Effector CD8-positive, alpha-beta T cell (primary cell): ENCODE results near the gene OTOP3.

ENCODE experiments used
- DNase-seq: peaks from one replicate; lab custom pipeline; 2025; lab: John Stamatoyannopoulos, UW

OTOP3 gene

DNA sequence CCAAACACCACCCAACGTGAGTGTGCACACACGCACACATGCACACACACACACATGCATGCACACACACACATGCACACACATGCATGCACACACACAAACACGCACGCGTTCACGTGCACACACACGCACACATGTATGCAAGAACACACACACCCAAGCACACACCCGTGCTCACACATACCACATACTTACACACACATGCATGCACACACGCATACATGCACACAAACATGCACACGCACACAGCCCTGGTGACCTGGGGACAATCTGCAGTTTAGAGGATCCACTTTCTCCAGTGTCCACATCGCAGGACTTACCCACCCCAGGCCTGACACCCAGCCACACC lies 18.9 kb upstream of the OTOP3 start:
- DNase-seq = no peak

DNA sequence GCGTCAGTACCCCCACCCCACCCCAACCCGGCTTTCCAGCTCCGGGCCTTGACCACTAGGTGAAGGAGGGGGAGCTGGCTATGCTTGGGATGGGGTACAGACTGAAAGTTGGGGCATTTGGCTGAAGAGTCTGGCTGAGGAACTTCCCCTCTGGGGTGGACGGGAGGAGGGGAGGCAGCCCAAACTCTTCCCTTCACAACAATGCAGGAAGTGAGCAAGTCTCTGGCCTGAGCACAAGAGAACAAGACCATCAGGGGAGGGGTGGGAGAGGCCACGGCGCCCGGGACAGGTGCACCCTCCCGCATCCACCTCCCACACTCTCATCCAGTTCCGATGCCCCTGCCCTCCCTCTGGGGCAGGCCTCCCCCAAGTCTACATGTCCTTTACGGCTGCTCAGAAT lies 18.3 kb upstream of the OTOP3 start:
- DNase-seq = no peak

DNA sequence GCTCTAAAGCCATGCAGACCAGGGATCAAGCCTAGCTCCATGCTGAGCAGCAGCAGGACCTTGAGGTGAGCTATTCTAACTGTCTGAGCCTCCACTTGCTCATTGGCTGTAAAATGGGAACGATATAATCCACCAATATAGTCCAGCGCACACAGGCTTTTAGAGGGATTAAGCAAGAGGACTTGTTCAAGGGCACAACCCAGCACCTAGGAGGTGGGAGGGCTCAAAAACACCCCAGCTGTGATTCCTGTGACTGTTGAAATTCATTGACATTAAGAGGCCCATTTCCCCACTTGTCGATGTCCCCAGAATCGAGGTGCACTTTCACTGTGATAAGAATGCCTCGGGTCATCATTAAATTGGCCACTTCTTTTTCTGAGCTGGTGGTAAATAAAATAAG lies 16.8 kb upstream of the OTOP3 start:
- no peak for DNase-seq

DNA sequence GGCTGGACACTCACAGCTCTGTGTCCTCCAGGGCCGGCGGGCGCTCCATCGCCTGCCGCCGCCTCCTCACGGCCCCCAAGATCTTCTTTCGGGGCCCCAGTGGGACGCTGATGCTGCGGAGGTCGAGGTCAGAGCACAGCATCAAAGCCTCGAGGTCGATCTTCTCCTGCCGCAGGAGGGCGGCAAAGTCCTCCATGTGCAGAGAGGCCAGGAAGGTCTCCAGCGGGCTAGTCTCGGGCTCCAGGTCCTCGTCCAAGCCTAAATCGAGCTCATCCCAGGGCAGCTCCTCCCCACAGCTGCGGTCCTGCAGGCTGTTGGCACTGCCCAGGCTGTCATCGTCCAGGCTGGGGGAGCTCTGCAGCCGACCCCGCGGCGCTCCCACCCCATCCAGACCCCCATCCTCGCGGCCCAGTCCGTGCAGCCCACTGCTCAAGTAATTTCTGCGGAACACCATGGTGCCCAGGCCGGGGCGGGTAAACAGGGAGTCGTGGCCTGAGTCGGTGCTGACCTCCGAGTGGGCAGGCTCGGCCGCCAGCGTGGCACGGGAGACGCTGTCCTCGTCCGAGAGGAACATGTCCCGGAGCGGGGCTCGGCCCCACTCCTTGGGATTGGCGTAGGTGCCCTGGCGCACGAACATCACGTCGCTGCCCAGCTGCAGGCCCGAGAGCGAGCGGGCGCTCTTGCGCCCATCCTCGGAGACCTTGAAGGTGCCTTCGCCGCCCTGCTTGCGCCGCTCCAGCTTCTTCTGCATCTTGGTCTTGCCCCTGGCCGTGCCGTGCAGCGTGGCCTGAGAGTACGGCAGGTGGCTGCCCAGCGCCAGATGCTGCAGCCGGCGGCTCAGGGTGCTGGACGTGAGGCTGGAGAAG lies 16.0 kb upstream of the OTOP3 start:
- DNase-seq = no peak

DNA sequence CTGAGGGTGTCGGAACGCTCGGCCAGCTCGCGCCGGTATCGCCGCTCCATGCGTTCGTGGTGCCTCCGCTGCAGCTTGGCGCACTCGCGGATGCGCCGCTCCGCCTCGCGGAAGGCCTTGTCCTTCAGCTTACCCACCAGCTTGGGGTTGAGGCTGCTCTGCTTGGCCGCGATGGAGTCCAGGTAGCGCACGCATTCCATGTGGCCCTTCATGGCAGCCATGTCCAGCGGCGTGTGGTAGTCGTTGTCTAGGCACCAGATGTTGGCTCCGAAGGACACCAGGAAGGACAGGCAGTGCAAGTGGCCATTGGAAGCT lies 15.4 kb upstream of the OTOP3 start:
- DNase-seq = no peak

DNA sequence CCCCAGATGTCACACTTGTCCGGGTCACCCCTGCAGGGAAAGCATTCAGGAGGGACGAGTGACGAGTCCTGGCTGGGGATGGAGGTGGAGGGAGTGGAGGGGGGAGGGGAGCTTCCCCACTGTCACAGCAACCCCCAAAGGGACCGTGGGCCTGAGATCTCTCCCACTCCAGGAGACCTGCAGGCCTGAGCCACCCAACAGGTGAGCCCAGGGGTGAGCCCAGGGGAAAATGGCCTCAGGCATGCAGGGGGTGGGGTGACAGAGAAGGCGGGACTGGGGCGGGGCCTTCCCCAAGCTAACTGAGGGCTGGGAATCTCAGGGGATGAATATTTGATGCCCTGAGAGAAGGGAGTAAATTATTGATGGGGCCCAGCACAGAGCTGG lies 15.1 kb upstream of the OTOP3 start:
- DNase-seq = no peak

DNA sequence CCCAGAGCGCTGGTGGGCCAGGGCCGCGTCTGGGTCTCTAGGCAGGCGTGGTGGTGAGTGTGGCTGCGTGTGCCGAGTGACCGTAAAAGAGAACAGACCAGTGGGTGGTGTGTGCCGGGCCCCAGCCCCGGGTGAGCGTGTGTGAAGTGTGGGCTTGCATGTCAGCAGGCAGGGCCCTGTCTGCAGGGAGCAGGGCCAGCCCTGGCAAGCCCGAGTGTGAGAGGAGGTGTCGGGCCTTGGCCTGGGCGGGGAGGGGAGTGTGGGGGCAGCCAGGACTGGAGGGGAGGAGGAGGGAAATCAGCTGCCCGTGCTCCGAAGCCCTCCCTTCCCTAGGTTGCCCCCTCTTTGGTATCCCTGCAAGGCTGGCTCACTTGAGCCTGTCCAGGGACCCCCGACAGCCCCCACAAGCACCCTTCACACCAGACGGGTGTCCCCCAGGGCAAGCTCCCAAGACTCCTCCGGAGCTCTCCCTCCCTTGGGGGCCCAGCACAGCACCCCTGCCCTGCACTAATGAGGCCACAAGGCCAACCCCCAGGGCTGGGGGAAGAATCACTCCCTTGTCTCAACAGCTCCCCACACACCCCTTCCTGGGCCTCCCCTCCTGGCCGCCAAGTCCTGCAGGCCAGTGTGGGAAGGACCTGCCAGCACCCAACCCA lies 14.5 kb upstream of the OTOP3 start:
- DNase-seq = no peak

DNA sequence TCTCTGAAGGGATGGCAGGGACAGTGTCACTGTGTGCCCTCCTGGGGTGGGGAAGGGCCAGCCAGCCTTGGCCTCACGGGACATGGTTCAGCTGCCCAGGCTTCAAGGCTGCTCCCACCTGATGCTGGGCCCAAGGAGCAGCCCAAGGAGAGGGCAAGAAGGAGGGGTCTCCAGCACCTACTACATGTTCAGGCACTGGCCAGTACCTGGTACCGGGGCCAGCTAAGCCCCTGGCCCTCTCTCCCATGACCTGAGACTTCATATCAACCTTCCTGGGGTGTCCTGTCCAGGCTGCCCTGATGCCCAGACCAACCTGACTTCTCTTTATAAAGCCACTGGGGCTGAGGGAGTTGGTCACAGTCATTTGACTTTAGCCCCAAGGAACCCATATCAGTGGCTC lies 13.9 kb upstream of the OTOP3 start:
- DNase-seq = no peak

DNA sequence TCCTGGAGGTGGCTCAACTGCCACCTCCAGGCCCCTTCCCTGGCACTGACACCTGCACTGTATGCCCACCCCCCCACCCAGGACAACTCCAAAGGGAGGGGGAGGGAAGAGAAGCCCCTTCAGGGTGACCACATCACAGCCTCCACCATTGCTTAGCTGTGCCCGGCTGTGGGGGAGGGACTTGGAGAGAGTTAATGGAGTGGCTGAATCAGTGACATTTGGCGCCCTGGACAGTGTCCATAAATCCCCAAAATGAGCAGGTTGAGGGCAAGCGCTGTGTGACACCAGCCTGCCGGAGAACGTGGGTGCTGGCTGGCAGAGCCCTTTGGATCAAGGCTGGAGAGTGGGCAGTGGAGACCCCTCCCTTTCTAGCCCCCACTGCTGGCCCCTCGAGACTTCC lies 13.5 kb upstream of the OTOP3 start:
- no peak for DNase-seq

DNA sequence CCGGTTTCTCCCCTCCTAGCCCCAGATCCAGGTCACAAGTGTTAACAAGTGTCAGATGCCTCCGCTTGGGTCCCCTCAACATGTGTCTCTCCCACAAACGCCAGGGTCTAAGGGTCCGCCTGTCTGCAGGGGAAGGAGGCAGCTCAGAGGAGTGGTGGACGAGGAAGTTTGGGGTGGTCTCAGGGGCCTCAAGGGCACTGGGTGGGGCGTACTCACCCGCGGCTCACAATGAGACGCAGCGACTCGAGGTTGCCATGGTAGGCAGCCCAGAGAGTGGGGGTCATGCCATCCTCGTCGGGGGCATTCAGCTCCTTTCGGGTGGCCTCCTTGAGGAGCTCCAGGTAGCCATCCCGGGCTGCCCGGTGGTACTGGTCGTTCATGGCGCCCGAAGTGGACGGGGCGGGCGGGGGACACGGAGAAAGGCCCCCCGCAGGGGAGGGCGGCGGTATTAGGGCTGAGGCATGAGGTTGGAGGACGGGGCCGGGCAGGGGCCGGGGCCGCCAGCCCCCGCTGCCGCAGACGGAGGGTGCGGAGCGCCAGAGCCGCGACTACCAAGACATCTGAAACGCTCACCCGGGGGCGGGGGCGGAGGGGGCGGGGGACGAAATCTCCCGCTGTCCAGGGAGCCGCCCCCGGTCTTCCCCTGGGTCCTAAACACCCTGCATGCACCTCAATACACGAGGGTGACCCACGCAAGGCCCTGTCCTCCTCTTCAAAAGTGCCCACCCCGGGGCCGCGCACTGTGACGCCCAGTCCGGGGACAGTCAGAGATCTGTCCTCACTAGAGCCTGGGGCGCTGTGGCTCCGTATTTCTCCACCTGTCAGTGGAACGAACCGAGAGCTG lies 12.8 kb upstream of the OTOP3 start, which contains the start of gene USH1G:
USH1G (minus strand) TSS at position 562 of the 844 bp plus-strand sequence; CDS start at position 380, 182 bp downstream.
- DNase-seq = no peak

DNA sequence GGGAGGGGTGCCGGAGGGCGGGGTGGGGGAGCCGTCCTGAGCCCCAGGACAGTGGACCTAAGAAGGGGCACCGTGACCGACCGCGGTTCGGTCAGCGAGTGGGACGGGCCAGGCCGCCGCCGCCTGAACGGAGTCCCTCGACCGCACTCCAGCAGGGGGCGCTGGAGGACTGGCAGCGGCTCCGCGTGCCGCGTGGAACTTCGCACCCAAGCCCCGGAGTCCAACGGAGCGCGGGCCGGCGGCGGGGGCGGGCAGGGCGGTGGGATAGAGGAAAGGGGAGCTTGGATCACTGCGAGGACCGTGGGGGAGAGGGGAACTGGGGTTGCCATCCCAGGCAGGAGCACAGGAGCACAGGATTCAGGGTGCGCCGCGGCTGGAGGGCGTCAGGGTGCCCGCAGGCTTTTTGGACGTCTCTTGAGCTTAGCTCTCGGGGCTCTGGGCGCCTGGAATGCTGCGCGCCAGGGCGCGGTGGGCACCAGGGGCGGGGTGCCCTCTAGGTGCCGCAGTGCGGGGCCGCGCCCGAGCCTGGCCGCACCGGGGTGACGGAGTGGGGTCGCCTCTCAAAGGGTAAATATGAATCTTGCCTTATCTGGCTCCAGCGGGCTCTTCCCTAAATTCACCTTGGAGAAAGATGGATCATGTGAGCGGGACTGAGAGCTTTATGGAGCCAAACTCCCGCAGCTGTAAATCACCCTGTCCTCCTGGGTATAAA lies 12.0 kb upstream of the OTOP3 start:
- DNase-seq = peak; percentile 53

DNA sequence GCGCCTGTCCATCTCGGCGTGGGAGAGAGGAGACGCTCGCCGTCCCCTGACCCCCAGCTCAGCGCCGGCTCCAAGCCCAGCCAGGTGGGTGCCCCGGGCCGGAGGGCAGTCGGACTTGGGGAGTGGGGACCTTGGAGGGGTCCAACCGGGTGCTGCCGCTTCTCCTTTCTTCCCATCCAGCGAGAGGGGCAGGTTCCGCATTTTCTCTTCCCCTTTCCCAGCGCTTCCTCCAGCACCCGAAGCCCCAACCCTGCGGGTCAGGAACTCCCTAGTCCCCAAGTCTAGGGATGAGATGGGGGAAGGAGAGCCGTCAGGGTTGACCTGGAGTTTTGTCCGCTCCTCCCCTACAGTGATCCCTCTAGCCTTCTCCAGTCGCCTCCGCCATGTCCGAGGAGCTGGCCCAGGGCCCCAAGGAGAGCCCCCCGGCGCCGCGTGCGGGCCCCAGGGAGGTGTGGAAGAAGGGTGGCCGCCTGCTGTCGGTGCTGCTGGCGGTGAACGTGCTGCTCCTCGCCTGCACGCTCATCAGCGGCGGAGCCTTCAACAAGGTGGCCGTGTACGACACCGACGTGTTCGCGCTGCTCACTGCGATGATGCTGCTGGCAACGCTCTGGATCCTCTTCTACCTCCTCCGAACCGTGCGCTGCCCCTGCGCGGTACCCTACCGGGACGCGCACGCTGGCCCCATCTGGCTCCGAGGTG lies 11.3 kb upstream of the OTOP3 start, which contains the start of gene OTOP2:
OTOP2 (plus strand) TSS at position 24 of the 699 bp plus-strand sequence; CDS start at position 384, 360 bp downstream.
- DNase-seq = no peak

DNA sequence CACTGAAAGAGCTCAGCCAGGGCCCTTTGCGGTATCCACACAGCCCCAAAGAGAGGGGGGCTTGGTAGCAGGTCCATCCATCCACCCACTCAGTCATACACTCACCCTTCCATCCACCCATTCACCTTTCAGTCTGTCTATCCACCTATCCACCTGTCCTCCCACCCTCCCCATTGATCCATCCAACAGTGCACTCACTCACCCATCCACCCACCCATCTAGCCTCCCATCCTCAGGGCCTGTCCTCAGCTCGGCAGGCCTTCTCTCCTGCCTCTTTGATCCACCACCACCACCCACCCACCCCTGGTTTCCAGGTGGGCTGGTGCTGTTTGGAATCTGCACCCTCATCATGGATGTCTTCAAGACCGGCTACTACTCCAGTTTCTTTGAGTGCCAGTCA lies 10.5 kb upstream of the OTOP3 start:
- DNase-seq = no peak

DNA sequence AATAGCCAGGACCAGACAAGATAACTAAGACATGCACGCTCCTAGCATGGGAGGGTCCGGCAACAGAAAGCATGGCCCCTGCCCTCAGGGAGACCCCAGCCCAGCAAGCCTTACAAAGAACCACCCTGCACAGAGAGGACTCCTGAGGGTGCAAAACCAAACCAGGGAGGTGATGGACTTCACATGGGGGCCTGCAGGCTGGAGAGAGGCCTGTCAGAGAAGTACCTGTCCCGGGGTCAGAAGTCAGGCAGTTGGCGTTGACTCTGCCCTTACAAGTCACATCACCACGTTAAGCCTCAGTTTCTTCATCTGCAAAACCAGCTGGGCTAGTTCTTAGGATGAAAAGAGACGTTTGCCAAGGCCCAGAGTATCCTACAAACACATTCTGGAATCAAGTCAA lies 6.9 kb upstream of the OTOP3 start:
- DNase-seq = no peak

DNA sequence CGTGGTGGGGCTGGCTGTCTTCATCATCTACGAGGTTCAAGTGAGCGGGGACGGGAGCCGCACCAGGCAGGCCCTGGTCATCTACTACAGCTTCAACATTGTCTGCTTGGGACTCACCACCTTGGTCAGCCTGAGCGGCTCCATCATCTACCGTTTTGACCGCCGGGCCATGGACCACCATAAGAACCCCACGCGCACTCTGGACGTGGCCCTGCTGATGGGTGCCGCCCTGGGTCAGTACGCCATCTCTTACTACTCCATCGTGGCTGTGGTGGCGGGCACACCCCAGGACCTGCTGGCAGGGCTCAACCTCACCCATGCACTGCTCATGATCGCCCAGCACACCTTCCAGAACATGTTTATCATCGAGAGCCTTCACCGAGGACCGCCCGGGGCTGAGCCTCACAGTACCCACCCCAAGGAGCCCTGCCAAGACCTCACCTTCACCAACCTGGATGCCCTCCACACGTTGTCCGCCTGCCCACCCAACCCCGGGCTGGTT lies 5.1 kb upstream of the OTOP3 start:
- DNase-seq = no peak

DNA sequence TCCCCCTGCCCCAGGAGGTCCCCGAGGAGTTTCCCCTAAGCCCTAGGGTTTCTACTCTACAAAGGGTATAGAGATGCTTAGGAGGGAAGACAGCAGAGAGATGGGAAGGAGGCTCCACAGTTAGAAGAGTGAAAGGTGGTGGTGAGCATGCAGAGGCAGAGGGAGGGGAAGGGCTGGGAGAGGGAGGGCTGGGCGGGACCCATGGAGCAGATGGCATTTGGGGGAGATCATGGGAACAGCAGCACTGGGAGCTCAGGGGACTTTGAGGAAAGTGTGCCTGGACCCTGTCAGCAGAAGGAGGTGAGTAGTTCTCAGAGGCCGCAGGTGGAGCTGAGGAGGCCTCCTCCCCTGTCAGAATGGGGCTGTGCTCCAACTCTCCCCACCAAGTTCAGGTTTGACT lies 650 bp upstream of the OTOP3 start:
- DNase-seq = no peak

DNA sequence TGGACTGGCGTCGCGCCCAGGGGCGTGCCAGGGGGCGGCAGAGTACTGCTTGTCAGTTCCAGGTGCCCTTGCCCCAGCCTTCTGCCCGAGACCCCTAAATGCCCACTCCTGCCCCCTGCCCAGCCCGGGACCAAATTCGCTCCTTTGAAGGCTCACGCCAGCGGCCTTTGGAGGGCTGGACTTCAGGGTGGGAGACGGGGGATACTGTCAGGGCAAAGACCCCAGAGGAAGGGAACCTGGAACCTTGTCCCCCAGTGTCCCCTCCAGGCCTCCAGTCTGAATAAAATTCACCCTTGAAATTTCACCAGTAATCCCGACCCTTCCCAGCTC lies 737 bp downstream of the OTOP3 start:
- no peak for DNase-seq

DNA sequence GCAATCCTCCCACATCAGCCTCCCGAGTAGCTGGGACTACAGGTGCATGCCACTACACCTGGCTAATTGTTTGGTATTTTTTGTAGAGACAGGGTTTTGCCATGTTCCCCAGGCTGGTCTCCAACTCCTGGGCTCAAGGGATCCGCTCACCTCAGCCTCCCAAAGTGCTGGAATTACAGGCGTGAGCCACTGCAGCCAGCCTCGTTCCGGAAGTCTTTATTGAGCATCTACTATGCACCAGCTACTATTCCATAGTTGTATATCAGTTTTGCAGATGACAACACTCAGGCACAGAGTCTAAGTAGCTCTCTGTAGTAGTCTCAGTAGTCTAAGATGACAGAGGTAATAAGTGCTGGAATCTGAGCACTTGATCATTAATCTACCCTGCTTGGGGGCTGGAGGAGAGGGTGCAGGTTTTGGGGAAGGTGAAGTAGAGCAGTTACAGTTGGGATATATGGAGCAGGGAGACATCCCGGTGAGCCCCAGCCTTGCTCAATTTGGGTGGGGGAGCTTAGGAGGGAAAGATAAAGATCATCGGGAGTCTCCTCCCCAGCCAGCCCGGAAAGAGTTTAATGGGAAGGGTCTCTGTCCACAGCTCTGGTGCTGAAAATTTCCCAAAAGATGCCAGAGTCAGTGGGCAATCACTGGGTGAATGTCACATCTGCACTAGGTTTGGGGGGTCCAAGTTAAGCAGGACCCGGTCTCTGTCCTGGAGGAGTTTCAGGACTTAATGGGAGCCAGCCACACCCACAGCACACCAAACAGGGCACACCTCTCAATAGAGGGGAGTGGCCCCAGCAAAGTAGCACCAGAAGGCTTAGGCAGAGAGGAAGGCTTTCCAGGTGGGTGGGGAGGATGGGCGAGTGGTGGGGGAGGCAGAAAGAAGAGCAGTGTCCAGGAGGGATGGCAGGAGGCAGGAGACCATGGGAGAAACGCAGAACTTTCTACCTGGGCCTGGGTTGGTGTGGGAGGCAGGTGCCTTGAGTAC lies 1.7 kb downstream of the OTOP3 start:
- DNase-seq = no peak

DNA sequence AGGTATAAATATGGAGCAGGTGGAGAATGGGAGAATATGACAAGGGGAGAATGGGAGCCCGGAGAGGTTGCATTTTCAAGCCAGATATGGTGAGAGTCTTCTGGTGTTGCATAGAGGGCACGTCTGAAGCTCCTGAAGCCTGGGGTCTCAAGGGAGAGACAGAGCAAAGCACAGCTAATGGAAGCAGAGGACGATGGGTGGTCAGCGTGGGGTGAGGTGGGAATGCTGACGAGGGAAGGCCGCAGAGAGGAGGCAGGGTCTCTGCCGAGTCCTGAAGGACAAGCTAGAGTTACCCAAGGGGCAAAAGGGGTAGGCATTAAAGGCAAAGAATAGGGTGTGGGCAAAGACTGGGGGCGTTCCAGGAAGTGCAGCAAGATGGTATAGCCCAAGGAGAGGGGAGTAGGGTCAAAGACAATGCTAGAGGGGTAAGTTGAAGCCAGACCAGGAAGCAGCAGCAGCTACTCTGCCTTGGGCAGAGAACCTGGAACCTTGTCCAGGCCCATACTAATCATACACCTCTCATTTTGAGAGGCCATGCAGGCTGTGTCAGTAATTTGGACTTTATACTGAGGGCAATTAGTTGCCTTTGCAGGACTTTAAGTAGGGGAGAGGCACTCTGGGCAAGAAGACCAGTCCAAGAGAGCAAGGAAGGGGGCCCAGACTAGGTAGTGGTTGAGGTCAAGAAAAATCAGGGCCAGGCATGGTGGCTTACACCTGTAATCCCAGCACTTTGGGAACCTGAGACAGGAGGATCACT lies 2.7 kb downstream of the OTOP3 start:
- no peak for DNase-seq
